Kidney (tissue), 14 donors: ENCODE results near the gene RBM42. TPM values are rescaled to one million over a fixed set of nuclear protein-coding genes. Genes with fewer than 3 reads are reported as not detected.

Source experiments
- DNase-seq, 5 donors: peaks; one replicate each; pipeline ENCODE4 v3.0.0-alpha.2; 2013 to 2020
- FAIRE-seq: peaks from 2 replicates; lab custom pipeline; 2012; peaks lifted over from hg19 to GRCh38; lab: Jason Lieb, UNC
- H3K27ac ChIP-seq, 2 donors: one replicate each; pipeline ENCODE4 v1.7.0; 2013; ENCODE audit warnings: low read depth in 2 of 2, low read length in 2 of 2, inconsistent platforms in 1 of 2
- H3K27me3 ChIP-seq: one replicate; pipeline ENCODE4 v1.7.1; 2013; ENCODE audit warnings: low read length, inconsistent platforms; ENCODE audit not compliant: control insufficient read depth, insufficient read depth
- H3K36me3 ChIP-seq, 3 donors: one replicate each; pipeline versions ENCODE4 v1.7.0 to v1.7.1; 2013; ENCODE audit warnings: low read length in 3 of 3, control low read depth in 1 of 3, inconsistent platforms in 1 of 3; ENCODE audit not compliant: insufficient read depth in 3 of 3, control insufficient read depth in 2 of 3
- H3K4me1 ChIP-seq, 3 donors: one replicate each; pipeline versions ENCODE4 v1.7.0 to v1.7.1; 2013; ENCODE audit warnings: low read length in 3 of 3, inconsistent platforms in 1 of 3, low read depth in 1 of 3; ENCODE audit not compliant: control insufficient read depth in 2 of 3, insufficient read depth in 2 of 3
- H3K4me3 ChIP-seq, 3 donors: one replicate each; pipeline versions ENCODE4 v1.7.0 to v1.8.1; 2013; ENCODE audit warnings: low read length in 3 of 3, control low read depth in 1 of 3, inconsistent platforms in 1 of 3
- H3K9ac ChIP-seq, 3 donors: one replicate each; pipeline versions ENCODE4 v1.7.0 to v1.7.1; 2013; ENCODE audit warnings: low read length in 3 of 3, control low read depth in 1 of 3, inconsistent platforms in 1 of 3
- H3K9me3 ChIP-seq, 3 donors: one replicate each; pipeline versions ENCODE4 v1.7.0 to v1.7.1; 2013; ENCODE audit warnings: low read length in 3 of 3, control low read depth in 1 of 3, inconsistent platforms in 1 of 3; ENCODE audit not compliant: control insufficient read depth in 2 of 3, insufficient read depth in 1 of 3
- CTCF ChIP-seq: IDR thresholded peaks from 3 replicates; pipeline ENCODE4 v1.5.1; 2012; ENCODE audit warnings: mild to moderate bottlenecking, moderate library complexity, borderline replicate concordance; ENCODE audit not compliant: insufficient read depth; ENCODE audit errors: extremely low read depth
- intact Hi-C: fragments of 100-400 bp; cut with DNase I; formaldehyde crosslinking; loops from one replicate; pipeline ENCODE4 v1.11.1; 2022
- polyA plus RNA-seq: library from polyadenylated mRNA; stranded (reverse); fragments of 350-450 nt; fragmentation: Illumina TruSeq; extraction: RNeasy Lipid Tissue Mini Kit (QIAGEN cat#74804); gene quantifications from one replicate; pipeline ENCODE4 v1.2.3, GENCODE V29; 2014; ENCODE audit warnings: low read depth, low replicate concordance; ENCODE audit not compliant: insufficient read depth
- total RNA-seq: library from RNA; stranded (reverse); fragmentation: NEBNext Ultra II Directional; extraction: Animal tissue kit (Norgen Biotek cat#: 25700); gene quantifications from one replicate; pipeline ENCODE4 v1.2.1, GENCODE V29; 2021
- donor health status: control.
- donor health status: control.
- donor health status: control.
- donor health status: control.
- donor health status: control.
- donor health status: DM: yes; HTN: yes; CAD: no.
- donor health status: Normal renal cell carcinoma (clear cell type).

RBM42 gene
- total and polyA plus RNA-seq, 2 donors from 2014 or later, result 77.6 to 78.1 TPM

GRCh38 chr19:35642312-35642711 is 13.5 kb downstream of the RBM42 start:
- Histone ChIP-seq H3K9ac (no peak overlapping the region), H3K27me3 (no peaks in the 10 kb centered on the region), H3K4me1 (peaks cover 0 to 8% (median 0%) of the 10 kb centered on the region in 3 donors), H3K36me3 (peaks cover 0 to 3% (median 2%) of the 10 kb centered on the region in 3 donors), H3K27ac (no peak overlapping the region), H3K9me3 (no peaks in the 10 kb centered on the region), H3K4me3 (no peak overlapping the region)
- DNase-seq (no peak), FAIRE-seq (no peak)
- intact Hi-C loops, result no loop called here
- no peak for TF ChIP-seq CTCF

GRCh38 chr19:35642798-35643254 is 14.0 kb downstream of the RBM42 start:
- FAIRE-seq (no peak), DNase-seq (peak in 2 of 5 donors; percentile 30 to 80)
- TF ChIP-seq CTCF, result no peak
- H3K27me3 ChIP-seq, result no peaks in the 10 kb centered on the region
- peaks cover 0 to under 1% (median 0%) of the 10 kb centered on the region in 3 donors for H3K36me3 ChIP-seq
- peak overlapping the region in 1 of 3 donors; percentile 58 for H3K9ac ChIP-seq
- intact Hi-C loops, result no loop called here
- H3K4me3 ChIP-seq, result peak overlapping the region in 2 of 3 donors; percentile 23 to 86
- H3K27ac ChIP-seq, result peak overlapping the region; percentile 51 to 60
- no peaks in the 10 kb centered on the region for H3K9me3 ChIP-seq
- peaks cover 0 to 10% (median 0%) of the 10 kb centered on the region in 3 donors for H3K4me1 ChIP-seq

- Histone ChIP-seq H3K27ac (peak overlapping the region; percentile 86 to 91), H3K27me3 (no peaks in the 10 kb centered on the region), H3K36me3 (no peaks in the 10 kb centered on the region), H3K9me3 (no peaks in the 10 kb centered on the region), H3K9ac (peak overlapping the region; percentile 35 to 60 (median 58)), H3K4me3 (peak overlapping the region; percentile 56 to 86 (median 70)), H3K4me1 (peaks cover 0 to 10% (median 0%) of the 10 kb centered on the region in 3 donors)
- TF ChIP-seq CTCF, result no peak
- DNase-seq, result peak; percentile 92 to 95 (median 93)
- FAIRE-seq, result no peak
- intact Hi-C loops, result no loop called here
These were observed 14.7 kb downstream of the RBM42 start for GRCh38 chr19:35643255-35644205.
